Keratinocyte (primary cell): ENCODE data around the gene EFNB2. TPM values are rescaled to one million over a fixed set of nuclear protein-coding genes. Genes with fewer than 3 reads are reported as not detected.

Source experiments
- DNase-seq: peaks from one replicate; pipeline ENCODE4 v3.0.0-alpha.2; 2011; ENCODE audit warnings: low read depth, missing footprints, low spot score
- FAIRE-seq: peaks from 2 replicates; lab custom pipeline; 2011; peaks lifted over from hg19 to GRCh38; lab: Jason Lieb, UNC
- H2AFZ ChIP-seq: 2 replicates; pipeline ENCODE4 v1.6.0; 2012; ENCODE audit warnings: low read length, control low read depth, inconsistent platforms; ENCODE audit not compliant: control insufficient read depth
- H3K27ac ChIP-seq: 2 replicates; pipeline ENCODE4 v1.5.1; 2011; ENCODE audit warnings: low read length; ENCODE audit not compliant: control insufficient read depth, insufficient read depth
- H3K27me3 ChIP-seq: 3 replicates; pipeline ENCODE4 v1.6.0; 2011; ENCODE audit warnings: low read length; ENCODE audit not compliant: control insufficient read depth, insufficient read depth; ENCODE audit errors: extremely low read depth
- H3K36me3 ChIP-seq, 2 experiments: 2 replicates in 1 of 2; 3 replicates in 1 of 2; pipeline ENCODE4 v1.5.1; 2011; ENCODE audit warnings: low read length in 2 of 2, mild to moderate bottlenecking in 1 of 2; ENCODE audit not compliant: control insufficient read depth in 2 of 2, insufficient read depth in 2 of 2; ENCODE audit errors: extremely low read depth in 1 of 2
- H3K4me1 ChIP-seq: 3 replicates; pipeline ENCODE4 v1.5.1; 2011; ENCODE audit warnings: low read length; ENCODE audit not compliant: control insufficient read depth, insufficient read depth; ENCODE audit errors: extremely low read depth
- H3K4me2 ChIP-seq: 3 replicates; pipeline ENCODE4 v1.6.0; 2011; ENCODE audit warnings: low read depth, low read length; ENCODE audit not compliant: control insufficient read depth, insufficient read depth; ENCODE audit errors: extremely low read depth
- H3K4me3 ChIP-seq, 3 experiments: fragments of 200-600 bp in 1 of 3; sonication (generic) in 1 of 3; 2 replicates in 2 of 3; 3 replicates in 1 of 3; pipeline ENCODE4 v1.5.1; 2011 to 2016; ENCODE audit warnings: low read length in 3 of 3, mild to moderate bottlenecking in 3 of 3, control low read depth in 2 of 3, inconsistent platforms in 1 of 3, low read depth in 1 of 3, mixed read lengths in 1 of 3, mixed run types in 1 of 3, moderate library complexity in 1 of 3; ENCODE audit not compliant: control insufficient read depth in 2 of 3, insufficient read depth in 2 of 3; ENCODE audit errors: extremely low read depth in 1 of 3
- H3K79me2 ChIP-seq: 2 replicates; pipeline ENCODE4 v1.6.0; 2012; ENCODE audit warnings: low read length; ENCODE audit not compliant: control insufficient read depth, insufficient read depth
- H3K9ac ChIP-seq: 3 replicates; pipeline ENCODE4 v1.6.0; 2011; ENCODE audit warnings: low read length; ENCODE audit not compliant: control insufficient read depth, insufficient read depth; ENCODE audit errors: extremely low read depth
- H3K9me1 ChIP-seq: 3 replicates; pipeline ENCODE4 v1.6.0; 2011; ENCODE audit warnings: low read length; ENCODE audit not compliant: control insufficient read depth, insufficient read depth; ENCODE audit errors: extremely low read depth
- H3K9me3 ChIP-seq: 2 replicates; pipeline ENCODE4 v1.5.1; 2012; ENCODE audit warnings: low read depth, low read length; ENCODE audit not compliant: control insufficient read depth
- H4K20me1 ChIP-seq: 3 replicates; pipeline ENCODE4 v1.6.0; 2011; ENCODE audit warnings: low read length; ENCODE audit not compliant: control insufficient read depth, insufficient read depth; ENCODE audit errors: extremely low read depth
- CTCF ChIP-seq, 3 experiments: IDR thresholded peaks in 1 of 3; conservative IDR thresholded peaks in 1 of 3; optimal IDR thresholded peaks in 1 of 3; 2 replicates in 2 of 3; 3 replicates in 1 of 3; pipeline versions ENCODE3 to v1.5.1; 2011; ENCODE audit warnings: low read length in 3 of 3, mild to moderate bottlenecking in 3 of 3, moderate library complexity in 2 of 3, control low read depth in 1 of 3, inconsistent platforms in 1 of 3; ENCODE audit not compliant: insufficient read depth in 2 of 3; ENCODE audit errors: extremely low read depth in 1 of 3
- EZH2 ChIP-seq: IDR thresholded peaks from one replicate; pipeline ENCODE4 v1.6.1; 2012; ENCODE audit warnings: inconsistent platforms, mild to moderate bottlenecking, low read length, moderate library complexity
- dilution Hi-C: fragments of 300-500 bp; cut with MboI; formaldehyde crosslinking; loops from one replicate; pipeline ENCODE4 v1.7.0; 2020; ENCODE audit warnings: low sequenced_read_pairs; ENCODE audit not compliant: extremely low pct_ligation_motif_present
- polyA plus RNA-seq, 5 experiments: library from polyadenylated mRNA; depleted of rRNA in 3 of 5; stranded (reverse) in 3 of 5; stranded (forward) in 1 of 5; unstranded in 1 of 5; fragments of >200 nt; gene quantifications; 1 replicate in 1 of 5; 2 replicates in 3 of 5; 3 replicates in 1 of 5; pipeline versions ENCODE4 v1.2.1 to v1.2.3, GENCODE V29; 2011 to 2012; ENCODE audit warnings: missing spikeins in 2 of 5, low read depth in 1 of 5, low replicate concordance in 1 of 5

The EFNB2 gene
- polyA plus RNA-seq, 1 donor (not counting 4 experiments of a cell fraction or from before 2014, with no cell fraction given), result 38.9 TPM

- DNase-seq (no peak), FAIRE-seq (no peak)
- H3K27ac ChIP-seq, result no peak overlapping the region
- no peak overlapping the region for H2AFZ ChIP-seq
- H3K79me2 ChIP-seq, result peaks cover 21% of the 10 kb centered on the region
- no peak for TF ChIP-seq EZH2
- no peak for TF ChIP-seq CTCF (optimal IDR thresholded peaks at IDR 0.05 in 1 of 3, IDR thresholded peaks at IDR 0.05 in 1 of 3, conservative IDR thresholded peaks at IDR 0.05 in 1 of 3; ENCODE audit: extremely low read depth in 1 of 3, insufficient read depth in 2 of 3, low read length in 3 of 3)
- H3K9me3 ChIP-seq, result no peaks in the 10 kb centered on the region
- H3K9me1 ChIP-seq, result no peaks in the 10 kb centered on the region
- no peak overlapping the region for H3K9ac ChIP-seq
- H3K4me3 ChIP-seq, result no peak overlapping the region
- H3K4me2 ChIP-seq, result no peak overlapping the region
- dilution Hi-C loops, result no loop called here
- no peaks in the 10 kb centered on the region for H3K4me1 ChIP-seq
- H3K36me3 ChIP-seq, result peaks cover 2 to 3% of the 10 kb centered on the region in 2 experiments
- H3K27me3 ChIP-seq, result no peaks in the 10 kb centered on the region
- H4K20me1 ChIP-seq, result peaks cover 9% of the 10 kb centered on the region
Measured at GRCh38 chr13:106541826-106542225, 6.4 kb upstream of the EFNB2 start.

- Histone ChIP-seq H3K4me3 (no peak overlapping the region), H3K9ac (no peak overlapping the region), H3K9me1 (no peaks in the 10 kb centered on the region), H3K9me3 (no peaks in the 10 kb centered on the region), H2AFZ (no peak overlapping the region), H3K4me1 (peaks cover 5% of the 10 kb centered on the region), H3K36me3 (peaks cover 1 to 3% of the 10 kb centered on the region in 2 experiments), H3K27me3 (no peaks in the 10 kb centered on the region), H4K20me1 (peaks cover 4% of the 10 kb centered on the region), H3K27ac (no peak overlapping the region), H3K4me2 (no peak overlapping the region), H3K79me2 (peaks cover 9% of the 10 kb centered on the region)
- TF ChIP-seq EZH2, result no peak
- no peak for TF ChIP-seq CTCF (optimal IDR thresholded peaks at IDR 0.05 in 1 of 3, IDR thresholded peaks at IDR 0.05 in 1 of 3, conservative IDR thresholded peaks at IDR 0.05 in 1 of 3; ENCODE audit: extremely low read depth in 1 of 3, insufficient read depth in 2 of 3, low read length in 3 of 3)
- FAIRE-seq, result no peak
- dilution Hi-C loops, result no loop called here
- no peak for DNase-seq
Measured at GRCh38 chr13:106540613-106541012, 5.2 kb upstream of the EFNB2 start.
